Hypothalamus (tissue), 51 donors: Measurements from ENCODE around the gene KDM5D.

Experiments
- DNase-seq, 51 donors: peaks; one replicate each; lab custom pipeline; 2025; lab: John Stamatoyannopoulos, UW

KDM5D gene

GRCh38 chrY:19744381-19745378 is at the start of gene KDM5D:
Gene KDM5D (minus strand): TSS chrY:19744726. CDS start chrY:19744534, 192 bp downstream.
- DNase-seq, result peak in 28 of 51 donors; percentile 0 to 88 (median 21)

GRCh38 chrY:19768375-19768774 is 23.8 kb upstream of the KDM5D start:
- DNase-seq, result no peak

DNA sequence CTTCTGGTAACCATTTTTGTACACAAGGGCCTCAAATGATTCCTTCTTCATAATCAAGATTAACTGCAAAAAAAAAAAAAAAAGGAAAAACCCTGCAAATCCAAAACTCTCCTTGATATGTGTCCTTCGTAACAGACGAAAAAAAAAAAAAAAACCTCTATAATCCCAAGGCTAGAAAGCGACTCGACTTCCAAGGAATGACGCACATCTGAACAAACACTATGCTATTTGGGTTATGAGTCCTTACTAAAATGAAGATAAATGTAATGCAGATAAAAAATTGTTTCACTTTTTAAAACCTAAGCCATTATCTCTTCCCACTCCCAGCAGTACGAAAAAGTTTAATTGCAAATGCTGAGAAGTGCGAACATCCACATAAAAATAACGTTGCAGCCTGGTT is 1.2 kb downstream of the KDM5D start:
- DNase-seq, result no peak

DNA sequence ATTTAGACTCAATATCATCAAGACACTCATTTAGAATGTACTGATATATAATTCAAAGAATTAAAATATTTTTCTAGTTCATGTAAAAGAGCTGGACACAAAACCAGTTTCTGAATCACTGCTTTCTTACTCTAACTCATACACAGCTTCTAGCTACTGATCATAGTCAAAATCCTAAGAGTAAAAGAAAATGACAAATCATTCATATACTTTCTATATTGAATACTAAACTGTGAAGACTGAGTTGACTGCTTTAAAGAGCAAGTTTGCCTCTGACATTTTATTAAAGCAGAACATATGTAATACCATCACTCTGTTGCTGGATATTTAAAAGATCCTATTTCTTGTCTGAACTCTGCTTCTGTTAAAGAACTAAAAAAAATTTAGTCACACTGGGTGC is 2.4 kb downstream of the KDM5D start:
- DNase-seq, result no peak

DNA sequence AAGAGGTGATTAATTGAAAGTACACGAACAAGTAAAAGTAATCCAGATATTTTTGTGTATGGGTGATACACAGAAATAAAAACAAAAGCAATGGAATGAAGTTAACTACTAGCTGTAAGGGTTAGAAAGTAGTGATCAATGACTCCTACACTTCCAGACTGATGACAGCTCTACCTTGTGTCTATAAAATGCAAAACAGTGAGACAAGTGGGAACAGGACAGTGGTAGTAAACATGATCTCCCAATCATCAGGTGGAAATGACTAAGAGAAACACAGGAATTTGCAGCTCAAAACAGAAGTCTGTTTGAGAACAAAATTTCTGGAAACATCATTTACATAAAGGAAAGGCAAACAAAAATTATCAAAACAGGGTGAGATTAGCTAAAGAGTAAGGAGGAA is 10.1 kb downstream of the KDM5D start:
- no peak for DNase-seq

GRCh38 chrY:19717950-19718349 is 26.6 kb downstream of the KDM5D start:
- no peak for DNase-seq

- peak in 1 of 51 donors; percentile 2 for DNase-seq
Observed at GRCh38 chrY:19717146-19717545, 27.4 kb downstream of the KDM5D start.

GRCh38 chrY:19715226-19715625 is 29.3 kb downstream of the KDM5D start:
- DNase-seq, result no peak

GRCh38 chrY:19713430-19713829 is 31.1 kb downstream of the KDM5D start:
- DNase-seq, result no peak

- no peak for DNase-seq
Observed at GRCh38 chrY:19706273-19706672, 38.3 kb downstream of the KDM5D start.

GRCh38 chrY:19698495-19698894 is 46.0 kb downstream of the KDM5D start:
- no peak for DNase-seq

DNA sequence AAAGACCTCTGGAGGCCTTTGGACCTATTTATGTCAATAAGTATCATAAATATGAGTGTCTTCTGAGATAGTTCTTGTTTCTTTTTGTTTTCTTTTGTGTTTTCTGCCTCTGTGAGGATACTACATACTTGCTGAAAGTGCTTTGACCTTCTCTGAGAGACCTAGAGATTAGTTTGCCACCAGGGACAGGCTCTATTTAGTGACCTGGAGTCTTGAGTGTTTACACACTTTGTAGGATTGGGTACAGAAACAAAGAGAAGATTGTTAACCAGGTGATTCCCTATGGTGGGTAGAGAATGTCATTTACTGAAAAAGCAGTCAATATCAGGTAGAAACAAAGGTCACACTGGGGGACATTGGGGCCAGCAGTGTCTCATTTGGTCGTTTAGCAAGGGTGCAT is 63.7 kb downstream of the KDM5D start:
- DNase-seq, result no peak
